HCT116 (cell line): Measurements from ENCODE around the gene OVOL3. TPM values are rescaled to one million over a fixed set of nuclear protein-coding genes. Genes with fewer than 3 reads are reported as not detected.

Source experiments
- ATAC-seq: fragments of 200-7000 bp; cut with Tn5 transposase; 2 replicates; pipeline ENCODE4 v1.9.1; 2020; ENCODE audit warnings: mild to moderate bottlenecking, moderate library complexity
- BruUV-seq: library from RNA; stranded (reverse); fragments of 400-500 nt; replicated peaks from 2 replicates; lab custom pipeline; 2021; lab: Mats Ljungman, UMichigan
- CTCF ChIA-PET: fragments of 300-600 bp; sonication (Branson Sonifier 250); formaldehyde crosslinking; loops from one replicate; lab custom pipeline; 2021; ENCODE audit warnings: antibody characterized with exemption; lab: Charles Lee
- POLR2A ChIA-PET: fragments of 300-600, 350-600 bp; sonication (Branson Sonifier 250); formaldehyde crosslinking; loops from one replicate; lab custom pipeline; 2021; ENCODE audit warnings: antibody characterized with exemption; lab: Charles Lee
- RAD21 ChIA-PET, 2 experiments: fragments of 300-600 bp; sonication (Branson Sonifier 250); formaldehyde crosslinking; loops; one replicate each; lab custom pipeline; 2023; ENCODE audit warnings: low total read pairs in 2 of 2; ENCODE audit not compliant: uncharacterized antibody in 2 of 2, unreplicated experiment in 2 of 2, low non-redundant PET in 1 of 2; lab: Charles Lee
- DNase-seq: peaks from one replicate; pipeline ENCODE4 v3.0.0-alpha.2; 2010; ENCODE audit warnings: low read depth, low spot score
- H2AFZ ChIP-seq: fragments of 200-600 bp; shearing (Covaris generic), sonication (generic); 2 replicates; pipeline ENCODE4 v1.6.1; 2017; ENCODE audit warnings: low read depth, mixed run types, mixed read lengths, antibody characterized with exemption, low read length; ENCODE audit not compliant: poor library complexity, severe bottlenecking
- H3K27ac ChIP-seq: 2 replicates; pipeline ENCODE4 v1.5.1; 2012; ENCODE audit warnings: low read depth, low read length
- H3K27me3 ChIP-seq: fragments of 200-600 bp; sonication (generic); 2 replicates; pipeline ENCODE4 v1.6.1; 2016; ENCODE audit warnings: mixed run types, low read length, mixed read lengths; ENCODE audit not compliant: insufficient read depth
- H3K36me3 ChIP-seq, 2 experiments: fragments of 200-500 bp in 1 of 2; fragments of 200-600 bp in 1 of 2; sonication (Bioruptor generic) in 1 of 2; sonication (generic) in 1 of 2; 2 replicates each; pipeline versions ENCODE4 v1.5.1 to v1.6.1; 2014 to 2016; ENCODE audit warnings: low read length in 2 of 2, inconsistent platforms in 1 of 2, mixed read lengths in 1 of 2, mixed run types in 1 of 2; ENCODE audit not compliant: insufficient read depth in 2 of 2, control insufficient read depth in 1 of 2
- H3K4me1 ChIP-seq, 2 experiments: fragments of 200-600 bp in 1 of 2; sonication (generic) in 1 of 2; 2 replicates each; pipeline versions ENCODE4 v1.5.1 to v1.6.1; 2012 to 2017; ENCODE audit warnings: low read length in 2 of 2, inconsistent platforms in 1 of 2, mild to moderate bottlenecking in 1 of 2, mixed read lengths in 1 of 2, mixed run types in 1 of 2, moderate library complexity in 1 of 2; ENCODE audit not compliant: insufficient read depth in 2 of 2, control insufficient read depth in 1 of 2
- H3K4me2 ChIP-seq: fragments of 200-600 bp; sonication (generic); 2 replicates; pipeline ENCODE4 v1.6.1; 2017; ENCODE audit warnings: mixed run types, low read length, mixed read lengths
- H3K4me3 ChIP-seq, 2 experiments: fragments of 200-600 bp in 1 of 2; sonication (generic) in 1 of 2; replicated peaks in 1 of 2; 2 replicates each; pipeline ENCODE4 v1.5.1; 2011 to 2016; ENCODE audit warnings: low read length in 2 of 2, control low read depth in 1 of 2, low read depth in 1 of 2, mild to moderate bottlenecking in 1 of 2, mixed read lengths in 1 of 2, mixed run types in 1 of 2
- H3K79me2 ChIP-seq: fragments of 200-600 bp; sonication (generic); 2 replicates; pipeline ENCODE4 v1.6.1; 2017; ENCODE audit warnings: mild to moderate bottlenecking, mixed run types, low read length, moderate library complexity, mixed read lengths; ENCODE audit not compliant: insufficient read depth
- H3K9ac ChIP-seq: fragments of 200-600 bp; sonication (generic); 2 replicates; pipeline ENCODE4 v1.6.1; 2016; ENCODE audit warnings: low read length, mixed read lengths
- H3K9me2 ChIP-seq: fragments of 200-600 bp; sonication (generic), shearing (Covaris generic); 2 replicates; pipeline ENCODE4 v1.6.1; 2017; ENCODE audit warnings: mixed run types, mild to moderate bottlenecking, moderate library complexity; ENCODE audit not compliant: insufficient read depth
- H3K9me3 ChIP-seq, 2 experiments: fragments of 200-500 bp in 1 of 2; fragments of 200-600 bp in 1 of 2; sonication (Bioruptor generic) in 1 of 2; sonication (generic) in 1 of 2; 2 replicates each; pipeline ENCODE4 v1.6.1; 2014 to 2017; ENCODE audit warnings: low read length in 2 of 2, mixed read lengths in 2 of 2, inconsistent platforms in 1 of 2, low read depth in 1 of 2, mild to moderate bottlenecking in 1 of 2, mixed run types in 1 of 2, moderate library complexity in 1 of 2; ENCODE audit not compliant: control insufficient read depth in 1 of 2, insufficient read depth in 1 of 2
- H4K20me1 ChIP-seq: fragments of 200-600 bp; sonication (generic), shearing (Covaris generic); 2 replicates; pipeline ENCODE4 v1.6.1; 2017; ENCODE audit warnings: mixed run types, mild to moderate bottlenecking, moderate library complexity; ENCODE audit not compliant: insufficient read depth
- CBX3 ChIP-seq: IDR thresholded peaks from 2 replicates; pipeline ENCODE4 v1.6.1; 2012; ENCODE audit warnings: low read depth
- CEBPB ChIP-seq: IDR thresholded peaks from 2 replicates; pipeline ENCODE4 v1.6.1; 2012; ENCODE audit warnings: low read depth
- CTCF ChIP-seq, 3 experiments: fragments of 200-600 bp in 1 of 3; sonication (generic) in 1 of 3; IDR thresholded peaks in 2 of 3; conservative IDR thresholded peaks in 1 of 3; 2 replicates each; pipeline ENCODE4 v1.5.1; 2012 to 2017; ENCODE audit warnings: low read depth in 2 of 3, low read length in 2 of 3, antibody characterized with exemption in 1 of 3, borderline replicate concordance in 1 of 3, control low read depth in 1 of 3, mild to moderate bottlenecking in 1 of 3, mixed read lengths in 1 of 3, mixed run types in 1 of 3, moderate library complexity in 1 of 3; ENCODE audit not compliant: insufficient read depth in 1 of 3
- EZH2 ChIP-seq: fragments of 200-600 bp; sonication (generic); IDR thresholded peaks from 2 replicates; pipeline ENCODE4 v1.6.1; 2017; ENCODE audit warnings: antibody characterized with exemption, mixed run types
- EZH2phosphoT487 ChIP-seq: fragments of 200-600 bp; IDR thresholded peaks from 2 replicates; pipeline ENCODE4 v1.6.1; 2018; ENCODE audit warnings: antibody characterized with exemption, borderline replicate concordance
- JUND ChIP-seq: IDR thresholded peaks from 2 replicates; pipeline ENCODE4 v1.6.1; 2012
- MAX ChIP-seq: IDR thresholded peaks from 2 replicates; pipeline ENCODE4 v1.6.1; 2012
- SP1 ChIP-seq: IDR thresholded peaks from 2 replicates; pipeline ENCODE4 v1.6.1; 2012; ENCODE audit warnings: low read depth
- YY1 ChIP-seq: IDR thresholded peaks from 2 replicates; pipeline ENCODE4 v1.6.1; 2011; ENCODE audit warnings: low read length, low read depth, moderate library complexity, mild to moderate bottlenecking; ENCODE audit not compliant: insufficient replicate concordance; ENCODE audit errors: extremely low read depth
- ZFX ChIP-seq: fragments of 450-650 bp; IDR thresholded peaks from 2 replicates; pipeline ENCODE4 v1.6.1; 2017
- intact Hi-C: fragments of 100-400 bp; cut with micrococcal nuclease; formaldehyde crosslinking; loops from 2 replicates; pipeline ENCODE4 v1.10.0; 2022
- total RNA-seq: library from RNA; stranded (reverse); gene quantifications from one replicate; pipeline ENCODE4 v1.2.1, GENCODE V29; 2021; ENCODE audit not compliant: unreplicated experiment

The OVOL3 gene
- total RNA-seq, 1 experiment from 2014 or later, result not detected

GRCh38 chr19:36149673-36150406 lies 38.9 kb downstream of the OVOL3 start (continued):
- TF ChIP-seq CTCF (IDR thresholded peaks at IDR 0.05 in 2 of 3, conservative IDR thresholded peaks at IDR 0.05 in 1 of 3; ENCODE audit: borderline replicate concordance in 1 of 3, insufficient read depth in 1 of 3, low read depth in 2 of 3, low read length in 2 of 3) (no peak), ZFX (no peak), EZH2 (no peak)

- no TSS peak for BruUV-seq
- RAD21 ChIA-PET, result no interaction called here
- peaks cover 25% of the 10 kb centered on the region for H3K79me2 ChIP-seq
- H3K4me1 ChIP-seq, result no peaks in the 10 kb centered on the region
- no peak for DNase-seq
- peaks cover 28 to 53% of the 10 kb centered on the region in 2 experiments for H3K36me3 ChIP-seq
- intact Hi-C loops, result no loop called here
- no peak overlapping the region for H2AFZ ChIP-seq
- TF ChIP-seq SP1, result no peak
- TF ChIP-seq ZFX, result no peak
- no peak for TF ChIP-seq JUND
- no peak for TF ChIP-seq MAX
- no peak for TF ChIP-seq EZH2
- no peak for TF ChIP-seq YY1
- TF ChIP-seq CBX3, result no peak
- TF ChIP-seq EZH2phosphoT487, result no peak
- TF ChIP-seq CEBPB, result no peak
- TF ChIP-seq, all 23 proteins: peak for 0
- CTCF ChIA-PET, result no interaction called here
- Histone ChIP-seq H3K9me2 (no peaks in the 10 kb centered on the region), H3K4me2 (no peak overlapping the region), H3K27me3 (no peaks in the 10 kb centered on the region), H3K9ac (no peak overlapping the region), H3K4me3 (no peak overlapping the region), H4K20me1 (no peaks in the 10 kb centered on the region), H3K27ac (no peak overlapping the region), H3K9me3 (no peaks in the 10 kb centered on the region)
- ATAC-seq, result no peak
- POLR2A ChIA-PET, result interaction anchor here (1.4 kb wide), 1 partner anchor 22 kb away, joined by 4 read pairs; no protein-coding TSS in a partner anchor
These were observed 39.6 kb downstream of the OVOL3 start for GRCh38 chr19:36150586-36150985.
